ENCODE measurements around the gene CACTIN.
A peak's percentile ranks its signal among the peaks of the same experiment; 100 is the strongest.
"Not testable (repeated sequence)": the region's sequence is repeated elsewhere in the genome, so short reads cannot be mapped to it uniquely, and the experiment has no call there.

CACTIN gene

DNA sequence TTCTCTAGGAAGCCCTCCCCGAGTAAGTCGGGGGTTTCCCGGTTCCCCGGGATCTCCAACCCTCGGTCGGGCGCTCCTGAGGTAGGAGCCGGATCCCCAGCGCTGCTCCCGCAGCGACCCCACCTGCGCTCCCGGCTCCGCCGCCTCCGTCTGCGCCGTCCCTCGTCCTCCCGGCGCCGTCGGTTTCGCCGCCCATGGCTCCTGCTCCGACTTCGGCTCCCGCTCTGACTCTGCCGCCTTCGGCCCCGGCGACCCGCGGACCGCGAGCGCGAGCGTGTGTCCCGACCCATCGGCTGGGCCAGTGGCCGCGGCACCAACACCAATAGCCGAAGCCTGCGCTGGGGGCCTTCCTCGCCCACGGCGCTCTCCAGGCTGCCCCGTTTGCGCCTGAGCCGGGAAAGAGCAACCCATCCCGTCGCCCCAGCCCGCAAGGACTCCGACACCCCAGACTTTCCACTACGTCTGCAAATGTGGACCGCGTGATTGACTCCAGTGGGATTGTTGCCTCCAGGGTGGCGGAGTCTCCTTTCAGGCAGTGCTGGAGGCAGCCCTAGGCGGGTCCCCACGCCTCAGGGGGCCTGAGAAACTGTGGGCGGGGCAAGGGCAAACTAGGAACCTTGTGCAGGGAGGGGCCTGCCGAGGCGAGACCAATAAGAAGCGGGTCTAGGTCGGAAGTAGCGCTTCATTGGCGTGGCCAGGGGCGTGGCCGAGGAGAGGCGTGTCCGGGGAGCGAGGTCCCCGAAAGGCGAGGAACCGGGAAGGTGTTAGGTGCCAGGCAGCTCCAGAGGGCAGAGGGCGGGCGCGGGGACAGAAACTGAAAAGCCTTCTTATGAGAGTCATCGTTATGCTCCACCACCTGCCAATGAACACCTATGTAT lies at the start of gene CACTIN:
TSS of gene CACTIN (minus strand) at position 318 of the 878 bp plus-strand sequence. CDS start at position 290, 28 bp downstream.
- DNase-seq = peak; percentile 99

DNA sequence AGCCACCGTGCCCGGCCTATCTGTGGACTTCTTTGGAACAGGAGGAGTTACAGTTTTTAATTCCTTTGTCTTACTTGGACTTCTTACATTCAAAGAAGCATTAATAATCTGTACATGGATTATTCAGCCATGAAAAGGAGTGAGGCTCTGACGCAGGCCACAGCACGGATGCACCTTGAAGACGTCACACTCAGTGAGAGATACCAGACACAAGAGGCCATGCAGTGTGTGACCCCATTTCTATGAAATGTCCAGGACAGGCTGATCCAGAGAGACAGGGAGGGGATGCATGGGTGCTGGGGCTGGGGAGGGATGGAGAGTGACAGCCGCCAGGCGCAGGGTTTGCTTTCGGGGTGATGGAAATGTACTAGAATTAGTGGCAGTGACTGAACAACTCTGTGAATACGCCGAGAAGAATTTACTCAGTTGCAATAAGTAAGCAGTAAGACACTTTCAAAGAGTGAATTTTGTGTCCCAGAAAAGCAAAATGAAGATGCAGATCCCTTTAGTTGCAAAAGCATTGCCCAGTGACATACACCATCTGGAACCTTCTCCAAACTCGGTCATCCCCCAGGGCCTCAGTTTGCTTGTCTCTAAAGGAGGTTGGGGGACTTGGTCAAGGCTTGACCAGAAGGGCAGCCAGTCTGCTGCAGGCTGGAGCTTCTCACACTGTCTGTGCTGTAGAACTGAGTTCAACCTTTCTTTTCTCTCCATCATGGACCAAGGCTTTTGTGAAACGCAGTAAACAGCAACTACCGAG lies 48.4 kb upstream of the CACTIN start:
- no peak for DNase-seq

DNA sequence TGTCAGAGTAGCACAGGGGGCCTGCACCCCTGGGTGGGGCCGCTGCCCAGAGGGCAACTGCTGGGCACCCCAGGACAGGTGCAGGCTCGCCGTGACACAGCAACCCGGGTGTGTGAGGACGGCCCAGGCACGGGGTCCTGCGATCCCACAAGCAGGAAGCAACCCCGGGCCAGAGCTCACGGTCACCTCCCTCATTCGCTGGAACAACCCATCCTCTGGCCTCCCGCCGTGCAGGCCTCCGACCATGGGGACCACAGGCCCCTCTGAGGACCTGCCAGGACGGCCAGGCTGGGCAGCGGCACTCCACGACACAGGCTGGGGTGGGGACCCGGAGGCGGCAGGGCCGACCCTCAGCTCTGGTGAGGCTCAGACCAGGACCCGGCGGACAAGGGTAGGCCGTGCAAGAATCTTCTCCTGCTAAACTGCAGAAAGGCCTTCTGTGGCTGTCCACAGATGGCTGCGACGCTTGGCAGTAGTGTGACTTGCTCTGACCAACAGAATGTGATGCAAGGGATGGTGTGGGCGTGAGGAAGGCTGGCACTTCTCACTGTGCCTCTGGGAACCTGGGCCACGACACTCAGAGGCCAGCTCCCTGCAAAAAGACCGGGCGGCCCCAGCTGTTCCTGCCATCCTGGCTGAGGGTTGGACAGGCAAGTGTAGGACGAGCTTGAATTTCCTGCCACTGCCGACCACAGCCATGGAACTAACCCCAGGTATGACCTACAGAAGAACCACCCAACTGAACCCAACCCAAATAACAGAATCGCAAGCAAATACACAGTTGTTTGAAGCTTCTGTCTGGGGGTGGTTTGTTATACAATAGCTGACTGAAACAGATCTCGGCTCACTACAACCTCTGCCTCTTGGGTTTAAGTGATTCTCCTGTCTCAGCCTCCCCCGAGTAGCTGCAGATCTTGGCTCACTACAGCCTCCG lies 47.2 kb upstream of the CACTIN start:
- DNase-seq = no peak

GRCh38 chr19:3672993-3673392 lies 46.4 kb upstream of the CACTIN start:
- no peak for DNase-seq

DNA sequence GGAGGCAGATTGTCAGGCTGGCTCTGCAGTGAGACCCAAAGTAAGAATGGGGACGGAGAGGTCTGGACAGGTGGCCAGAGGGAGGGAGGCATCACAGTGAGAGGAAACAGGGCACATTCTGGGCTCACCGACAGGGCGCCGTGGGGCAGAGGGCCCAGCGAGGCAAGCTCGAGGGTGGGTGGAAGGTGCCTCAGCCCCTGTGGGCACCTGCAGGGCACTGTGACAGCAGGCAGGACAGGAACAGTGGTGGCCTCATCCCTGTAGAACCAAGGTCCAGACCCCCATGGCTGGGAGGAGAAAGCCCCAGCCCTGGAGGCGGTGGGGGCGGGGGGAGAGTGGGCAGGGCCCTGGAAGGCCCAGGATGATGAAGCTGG lies 46.0 kb upstream of the CACTIN start:
- no peak for DNase-seq

DNA sequence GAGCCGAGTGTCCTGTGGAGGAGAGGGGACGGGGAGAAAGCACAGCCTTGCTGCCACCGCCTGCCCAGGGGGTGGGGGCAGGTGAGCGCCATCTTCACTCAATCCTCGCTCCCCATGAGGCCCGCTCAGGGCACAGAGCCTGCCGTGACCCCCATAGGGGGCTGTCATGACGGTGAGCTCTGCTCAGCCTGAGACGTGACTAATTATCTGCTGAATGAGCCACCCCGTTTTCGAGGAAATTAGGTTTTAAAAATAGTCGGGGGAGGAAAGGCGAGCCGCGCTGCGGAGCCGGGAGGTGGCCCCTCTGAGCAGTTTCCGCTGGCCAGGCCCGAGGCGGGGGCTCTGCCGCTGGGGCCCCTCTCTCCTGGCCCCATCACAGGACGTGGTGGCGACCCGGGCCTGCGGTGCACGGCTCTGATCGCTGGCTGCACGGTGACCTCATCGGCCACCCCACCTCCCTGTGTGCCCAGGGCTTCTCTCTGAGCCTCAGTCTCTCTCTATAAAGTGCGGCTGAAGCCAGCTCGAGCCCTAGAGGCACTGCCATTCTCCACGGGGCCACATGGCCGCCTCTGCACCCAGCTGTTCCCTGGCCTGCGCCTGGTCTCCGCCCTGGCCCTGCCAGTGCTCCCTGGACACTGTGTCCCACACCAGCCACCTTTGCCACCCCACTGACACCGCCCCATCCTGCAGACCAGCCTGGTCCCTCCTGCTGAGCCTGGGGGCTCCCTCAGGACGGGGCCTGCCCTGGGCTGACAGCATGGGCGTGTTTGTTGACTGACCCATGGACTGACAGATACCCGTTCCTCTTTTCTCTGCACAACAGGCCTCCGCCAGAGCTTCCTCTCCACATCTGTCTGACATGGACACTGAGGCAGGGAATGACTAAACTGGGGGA lies 45.3 kb upstream of the CACTIN start:
- peak; percentile 23 for DNase-seq

GRCh38 chr19:3670796-3671679 lies 44.4 kb upstream of the CACTIN start:
- DNase-seq = peak; percentile 37

DNA sequence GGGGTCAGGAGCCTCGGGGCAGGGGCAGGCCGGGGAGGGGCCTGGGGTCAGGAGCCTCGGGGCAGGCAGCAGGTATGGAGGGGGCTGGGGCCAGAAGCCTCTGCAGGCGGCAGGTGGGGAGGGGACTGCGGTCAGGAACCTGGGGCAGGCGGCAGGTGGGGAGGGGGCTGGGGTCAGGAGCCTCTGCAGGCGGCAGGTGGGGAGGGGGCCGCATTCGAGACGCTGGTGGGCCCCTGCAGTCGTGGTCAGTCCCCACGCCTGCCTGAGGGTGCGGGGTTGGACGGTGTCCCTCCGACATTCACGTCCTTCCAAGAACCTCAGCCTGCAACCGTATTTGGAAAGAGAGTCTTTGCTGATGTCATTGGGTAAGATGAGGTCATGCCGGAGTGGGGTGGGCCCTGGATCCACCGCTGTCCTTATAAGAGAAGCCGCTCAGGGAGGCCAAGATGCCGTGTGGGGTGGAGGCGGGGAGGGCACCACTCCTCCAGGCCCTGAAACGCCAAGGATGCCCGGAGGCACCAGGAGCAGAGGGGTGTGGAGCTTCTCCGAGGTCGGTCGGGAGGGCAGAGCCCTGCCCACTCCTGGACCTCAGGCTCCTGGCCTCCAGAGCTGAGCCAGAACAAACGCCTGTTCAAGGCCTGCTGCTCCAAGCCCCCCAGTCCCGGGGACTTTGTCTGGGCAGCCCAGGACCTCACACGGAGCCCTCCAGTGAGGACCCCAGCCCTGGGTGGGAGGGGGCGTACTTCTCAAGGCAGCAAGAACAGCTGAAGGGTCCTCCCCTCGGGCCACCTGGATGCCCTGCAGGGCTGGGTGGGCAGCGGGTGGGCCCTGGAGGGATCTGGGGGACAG lies 43.6 kb upstream of the CACTIN start:
- DNase-seq = no peak

DNA sequence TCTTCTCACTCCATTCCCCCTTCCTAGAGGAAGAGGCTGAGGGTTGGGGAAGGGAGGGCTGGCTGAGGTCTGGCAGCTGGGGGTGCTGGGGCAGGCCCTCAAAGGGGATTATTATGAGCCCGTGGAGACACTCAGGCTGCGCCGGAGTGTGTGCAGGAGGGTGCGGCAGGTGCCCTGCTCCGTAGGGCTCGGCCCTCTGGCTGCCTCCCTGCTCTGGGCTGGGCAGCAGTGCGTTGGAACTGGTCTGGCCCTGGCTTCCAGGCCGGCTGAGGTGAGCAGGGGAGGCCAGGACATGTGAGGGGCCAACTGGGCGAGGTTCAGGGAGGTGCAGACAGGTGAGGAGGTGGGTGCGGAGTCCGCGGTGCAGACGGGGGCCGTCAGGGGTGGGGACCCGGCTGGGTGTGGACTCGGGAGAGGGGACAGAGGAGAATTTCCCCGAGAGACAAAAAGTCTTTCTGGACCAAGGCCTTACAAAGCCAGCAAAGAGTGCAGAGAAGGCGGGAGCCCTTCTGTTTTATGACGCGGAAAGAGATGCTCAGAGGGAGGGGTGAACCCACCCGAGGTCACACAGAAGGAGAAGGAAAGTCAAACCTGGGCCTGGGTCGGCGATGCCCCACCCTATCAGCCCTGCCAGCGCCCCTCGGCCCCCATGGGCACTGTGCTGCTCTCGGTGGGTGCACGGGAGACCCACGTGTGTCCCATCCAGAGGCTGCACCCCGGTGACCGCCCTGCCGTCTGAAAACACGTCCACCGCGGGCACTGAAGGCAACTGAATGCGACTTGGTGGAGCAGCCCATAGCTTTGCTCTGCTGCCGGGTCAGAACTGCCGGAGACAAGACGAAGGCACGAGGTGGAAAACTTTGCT lies 42.7 kb upstream of the CACTIN start:
- DNase-seq = no peak

GRCh38 chr19:3668331-3669081 lies 41.9 kb upstream of the CACTIN start:
- DNase-seq = no peak

DNA sequence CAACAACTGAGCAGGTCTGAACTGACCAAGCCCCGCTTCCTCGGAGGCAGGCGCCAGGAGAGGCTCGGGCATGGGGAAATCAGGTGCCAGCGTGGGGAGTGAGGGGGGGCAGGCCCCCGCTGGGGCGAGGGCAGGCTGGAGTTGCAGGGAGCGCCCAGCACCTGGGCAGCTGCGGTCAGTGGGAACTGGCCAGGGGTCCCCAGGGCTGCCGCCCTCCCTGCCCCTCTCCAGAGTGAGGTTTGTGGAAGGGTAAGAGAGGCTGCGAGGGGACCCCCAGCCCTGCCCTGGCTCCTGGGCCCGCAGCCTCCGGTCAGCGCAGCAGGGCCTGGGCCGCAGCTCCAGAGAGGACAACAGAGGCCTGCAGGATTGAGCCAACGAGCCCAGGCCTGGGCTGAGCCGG lies 41.2 kb upstream of the CACTIN start:
- no peak for DNase-seq

- no peak for DNase-seq
Observed at GRCh38 chr19:3667037-3667638, 40.5 kb upstream of the CACTIN start.

DNA sequence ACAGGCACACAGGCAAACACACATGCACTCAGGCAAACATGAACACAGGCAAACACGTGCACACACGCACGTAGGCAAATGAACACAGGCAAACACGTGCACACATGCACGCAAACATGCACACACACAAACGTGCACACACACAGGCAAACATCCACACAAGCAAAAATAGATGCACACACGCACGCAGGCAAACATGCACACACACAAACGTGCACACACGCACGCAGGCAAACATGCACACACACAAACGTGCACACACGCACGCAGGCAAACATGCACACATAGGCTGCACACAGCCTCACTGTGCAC lies 39.9 kb upstream of the CACTIN start:
- not testable (repeated sequence) for DNase-seq

DNA sequence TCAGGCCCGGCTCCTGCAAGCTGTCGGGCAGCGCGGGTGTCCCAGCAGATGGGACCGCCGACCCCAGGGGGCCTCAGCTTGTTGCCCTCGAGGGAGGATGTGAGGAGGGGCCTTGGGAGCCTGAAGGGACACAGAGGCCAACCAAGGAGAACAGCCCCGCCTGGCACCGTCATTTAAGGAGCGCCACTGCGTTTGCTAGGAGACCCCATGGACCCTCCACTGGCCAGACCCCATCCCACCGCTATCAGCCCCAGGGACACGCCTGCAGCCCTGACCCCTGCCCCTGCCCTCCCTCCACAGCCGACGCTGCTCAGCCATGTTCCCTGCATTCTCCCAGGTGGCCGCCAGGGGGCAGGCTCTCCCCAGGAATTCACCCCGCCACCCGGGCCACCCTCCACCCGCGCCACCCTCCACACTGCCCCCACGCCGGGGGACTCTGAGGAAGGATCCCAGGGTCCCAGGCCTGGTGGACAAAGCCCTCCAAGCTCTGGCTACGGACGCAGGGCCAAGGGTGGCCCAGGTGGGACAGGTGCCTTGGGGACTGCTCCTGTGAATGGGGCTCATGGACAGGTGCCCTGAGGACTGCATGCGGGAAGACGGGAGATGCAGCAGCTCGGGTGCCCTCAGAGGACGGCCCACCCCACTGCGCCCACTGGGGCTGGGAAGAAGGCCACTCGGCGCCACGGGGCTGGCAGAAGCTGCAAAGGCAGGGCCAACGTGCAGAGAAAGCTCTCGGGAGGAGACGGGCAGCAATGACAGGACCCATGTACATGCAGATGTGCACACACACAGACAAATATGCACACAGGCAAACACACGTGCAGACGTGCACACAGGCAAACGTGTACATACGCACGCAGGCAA lies 39.3 kb upstream of the CACTIN start:
- DNase-seq = peak; percentile 80

GRCh38 chr19:3664879-3665642 lies 38.5 kb upstream of the CACTIN start:
- no peak for DNase-seq

DNA sequence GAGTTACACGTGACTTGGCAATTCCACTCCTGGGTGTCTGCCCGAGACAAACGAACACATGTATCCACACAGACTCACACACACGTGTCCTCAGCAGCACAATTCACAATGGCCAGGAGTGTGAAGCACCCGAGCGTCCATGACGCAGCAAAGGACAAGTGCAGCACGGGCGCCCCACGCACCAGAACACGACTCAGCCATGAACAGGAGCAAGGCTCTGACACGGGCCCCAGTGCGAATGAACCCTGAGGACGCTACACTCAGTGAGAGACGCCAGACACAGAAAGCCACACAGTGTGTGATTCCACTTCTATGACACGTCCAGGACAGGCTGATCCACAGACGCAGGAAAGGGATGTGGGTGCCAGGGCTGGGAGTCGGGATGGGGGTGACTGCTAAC lies 37.2 kb upstream of the CACTIN start:
- DNase-seq = no peak
